Measurements from ENCODE around the gene CD59. TPM values are rescaled to one million over a fixed set of nuclear protein-coding genes. Genes with fewer than 3 reads are reported as not detected.

Gene CD59
- polyA plus RNA-seq, 2 of the 4 experiments (the other 2 are of a cell fraction) = 335 to 375 TPM

DNA sequence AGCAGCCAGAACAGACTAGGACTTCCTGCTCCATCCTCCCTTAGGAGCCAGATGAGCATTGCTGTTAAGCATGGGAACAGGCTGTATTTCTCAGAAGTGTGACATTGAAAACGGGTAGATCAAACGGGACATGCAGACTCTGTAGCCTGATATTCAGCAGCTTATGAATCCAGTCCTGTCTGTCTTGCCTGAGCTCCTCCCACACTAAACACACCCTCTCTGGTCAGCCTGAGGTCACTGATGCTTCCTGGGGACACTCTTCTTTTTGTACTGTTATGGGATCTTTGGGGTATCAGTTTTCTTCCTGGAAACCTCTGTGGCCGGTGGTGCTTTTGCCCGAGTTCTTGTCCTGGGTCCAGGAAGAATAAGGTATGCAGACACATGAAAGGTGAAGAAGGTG lies 71.4 kb downstream of the CD59 start:
- ChIA-PET CTCF (no interaction called here), POLR2A (no interaction called here)
- FAIRE-seq (no peak), DNase-seq (ENCODE audit: low read depth in 1 of 2, low spot score in 1 of 2) (no peak), ATAC-seq (no peak)
- Histone ChIP-seq H3K9me3 (no peaks in the 10 kb centered on the region), H3K4me2 (no peak overlapping the region), H3K4me1 (no peaks in the 10 kb centered on the region), H3K27ac (no peak overlapping the region), H3K4me3 (no peak overlapping the region)
- 91% methylated on average over 4 of the region's 4 CpGs for WGBS (ENCODE audit: missing lambda C conversion rate)
- TF ChIP-seq SREBF2 (IDR thresholded peaks at IDR 0.05) = no peak

DNA sequence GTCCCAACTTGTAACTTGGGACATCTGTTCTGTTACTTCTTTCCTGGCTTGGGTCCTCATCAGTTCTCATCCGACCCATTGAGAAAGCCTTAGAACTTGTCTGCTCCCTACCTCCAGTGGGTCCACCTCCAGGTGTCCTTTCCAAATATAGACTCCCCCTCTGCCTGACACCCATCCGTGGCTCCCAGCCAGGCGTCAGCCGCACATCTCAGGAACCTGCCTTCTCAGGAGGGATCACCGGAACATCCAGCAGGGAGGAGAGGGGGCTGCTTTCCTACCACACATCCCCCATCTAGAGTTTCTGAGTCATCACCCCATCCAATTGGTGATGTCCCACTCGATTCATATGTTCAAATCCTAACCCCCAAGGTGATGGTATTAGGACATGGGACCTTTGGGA lies 72.1 kb downstream of the CD59 start:
- ChIA-PET POLR2A (no interaction called here), CTCF (no interaction called here)
- Histone ChIP-seq H3K4me2 (no peak overlapping the region), H3K4me1 (no peaks in the 10 kb centered on the region), H3K27ac (no peak overlapping the region), H3K9me3 (no peaks in the 10 kb centered on the region), H3K4me3 (no peak overlapping the region)
- DNase-seq (ENCODE audit: low read depth in 1 of 2, low spot score in 1 of 2) (no peak), ATAC-seq (no peak), FAIRE-seq (no peak)
- 74% methylated on average over 6 of the region's 6 CpGs for WGBS (ENCODE audit: missing lambda C conversion rate)
- TF ChIP-seq, protein P1, sequence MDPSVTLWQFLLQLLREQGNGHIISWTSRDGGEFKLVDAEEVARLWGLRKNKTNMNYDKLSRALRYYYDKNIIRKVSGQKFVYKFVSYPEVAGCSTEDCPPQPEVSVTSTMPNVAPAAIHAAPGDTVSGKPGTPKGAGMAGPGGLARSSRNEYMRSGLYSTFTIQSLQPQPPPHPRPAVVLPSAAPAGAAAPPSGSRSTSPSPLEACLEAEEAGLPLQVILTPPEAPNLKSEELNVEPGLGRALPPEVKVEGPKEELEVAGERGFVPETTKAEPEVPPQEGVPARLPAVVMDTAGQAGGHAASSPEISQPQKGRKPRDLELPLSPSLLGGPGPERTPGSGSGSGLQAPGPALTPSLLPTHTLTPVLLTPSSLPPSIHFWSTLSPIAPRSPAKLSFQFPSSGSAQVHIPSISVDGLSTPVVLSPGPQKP (IDR thresholded peaks at IDR 0.05; ENCODE audit: low read depth, low read length) = no peak
- TF ChIP-seq, protein P2, sequence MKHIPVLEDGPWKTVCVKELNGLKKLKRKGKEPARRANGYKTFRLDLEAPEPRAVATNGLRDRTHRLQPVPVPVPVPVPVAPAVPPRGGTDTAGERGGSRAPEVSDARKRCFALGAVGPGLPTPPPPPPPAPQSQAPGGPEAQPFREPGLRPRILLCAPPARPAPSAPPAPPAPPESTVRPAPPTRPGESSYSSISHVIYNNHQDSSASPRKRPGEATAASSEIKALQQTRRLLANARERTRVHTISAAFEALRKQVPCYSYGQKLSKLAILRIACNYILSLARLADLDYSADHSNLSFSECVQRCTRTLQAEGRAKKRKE (CRISPR knock-in tag; IDR thresholded peaks at IDR 0.05; ENCODE audit: low read depth) = no peak
- TF ChIP-seq, protein P3, sequence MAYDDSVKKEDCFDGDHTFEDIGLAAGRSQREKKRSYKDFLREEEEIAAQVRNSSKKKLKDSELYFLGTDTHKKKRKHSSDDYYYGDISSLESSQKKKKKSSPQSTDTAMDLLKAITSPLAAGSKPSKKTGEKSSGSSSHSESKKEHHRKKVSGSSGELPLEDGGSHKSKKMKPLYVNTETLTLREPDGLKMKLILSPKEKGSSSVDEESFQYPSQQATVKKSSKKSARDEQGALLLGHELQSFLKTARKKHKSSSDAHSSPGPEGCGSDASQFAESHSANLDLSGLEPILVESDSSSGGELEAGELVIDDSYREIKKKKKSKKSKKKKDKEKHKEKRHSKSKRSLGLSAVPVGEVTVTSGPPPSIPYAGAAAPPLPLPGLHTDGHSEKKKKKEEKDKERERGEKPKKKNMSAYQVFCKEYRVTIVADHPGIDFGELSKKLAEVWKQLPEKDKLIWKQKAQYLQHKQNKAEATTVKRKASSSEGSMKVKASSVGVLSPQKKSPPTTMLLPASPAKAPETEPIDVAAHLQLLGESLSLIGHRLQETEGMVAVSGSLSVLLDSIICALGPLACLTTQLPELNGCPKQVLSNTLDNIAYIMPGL (CRISPR knock-in tag; IDR thresholded peaks at IDR 0.05; ENCODE audit: borderline replicate concordance) = no peak
- TF ChIP-seq HOXB13 (CRISPR knock-in tag; IDR thresholded peaks at IDR 0.05; ENCODE audit: low read depth) (no peak), ESRRA (IDR thresholded peaks at IDR 0.05; ENCODE audit: borderline replicate concordance, low read length) (no peak), POLR2A (IDR thresholded peaks at IDR 0.05; ENCODE audit: low read length) (no peak), CHD2 (IDR thresholded peaks at IDR 0.05; ENCODE audit: low read length, partially characterized antibody) (no peak), NR3C1 (IDR thresholded peaks at IDR 0.05) (no peak), CEBPB (IDR thresholded peaks at IDR 0.05) (no peak), JUNB (IDR thresholded peaks at IDR 0.05) (no peak), RNF2 (IDR thresholded peaks at IDR 0.05; ENCODE audit: borderline replicate concordance, low read depth) (no peak), ZC3H11A (IDR thresholded peaks at IDR 0.05) (no peak), RARB (CRISPR knock-in tag; IDR thresholded peaks at IDR 0.05) (no peak), PHF8 (IDR thresholded peaks at IDR 0.05; ENCODE audit: borderline replicate concordance, low read depth) (no peak), RAD21 (conservative IDR thresholded peaks at IDR 0.05 in 1 of 2, IDR thresholded peaks at IDR 0.05 in 1 of 2) (no peak), NPAS2 (CRISPR knock-in tag; IDR thresholded peaks at IDR 0.05; ENCODE audit: borderline replicate concordance) (no peak), GATA3 (IDR thresholded peaks at IDR 0.05; ENCODE audit: borderline replicate concordance) (no peak), MYC (IDR thresholded peaks at IDR 0.05; ENCODE audit: borderline replicate concordance, low read length) (no peak)
- TF ChIP-seq, protein P4, sequence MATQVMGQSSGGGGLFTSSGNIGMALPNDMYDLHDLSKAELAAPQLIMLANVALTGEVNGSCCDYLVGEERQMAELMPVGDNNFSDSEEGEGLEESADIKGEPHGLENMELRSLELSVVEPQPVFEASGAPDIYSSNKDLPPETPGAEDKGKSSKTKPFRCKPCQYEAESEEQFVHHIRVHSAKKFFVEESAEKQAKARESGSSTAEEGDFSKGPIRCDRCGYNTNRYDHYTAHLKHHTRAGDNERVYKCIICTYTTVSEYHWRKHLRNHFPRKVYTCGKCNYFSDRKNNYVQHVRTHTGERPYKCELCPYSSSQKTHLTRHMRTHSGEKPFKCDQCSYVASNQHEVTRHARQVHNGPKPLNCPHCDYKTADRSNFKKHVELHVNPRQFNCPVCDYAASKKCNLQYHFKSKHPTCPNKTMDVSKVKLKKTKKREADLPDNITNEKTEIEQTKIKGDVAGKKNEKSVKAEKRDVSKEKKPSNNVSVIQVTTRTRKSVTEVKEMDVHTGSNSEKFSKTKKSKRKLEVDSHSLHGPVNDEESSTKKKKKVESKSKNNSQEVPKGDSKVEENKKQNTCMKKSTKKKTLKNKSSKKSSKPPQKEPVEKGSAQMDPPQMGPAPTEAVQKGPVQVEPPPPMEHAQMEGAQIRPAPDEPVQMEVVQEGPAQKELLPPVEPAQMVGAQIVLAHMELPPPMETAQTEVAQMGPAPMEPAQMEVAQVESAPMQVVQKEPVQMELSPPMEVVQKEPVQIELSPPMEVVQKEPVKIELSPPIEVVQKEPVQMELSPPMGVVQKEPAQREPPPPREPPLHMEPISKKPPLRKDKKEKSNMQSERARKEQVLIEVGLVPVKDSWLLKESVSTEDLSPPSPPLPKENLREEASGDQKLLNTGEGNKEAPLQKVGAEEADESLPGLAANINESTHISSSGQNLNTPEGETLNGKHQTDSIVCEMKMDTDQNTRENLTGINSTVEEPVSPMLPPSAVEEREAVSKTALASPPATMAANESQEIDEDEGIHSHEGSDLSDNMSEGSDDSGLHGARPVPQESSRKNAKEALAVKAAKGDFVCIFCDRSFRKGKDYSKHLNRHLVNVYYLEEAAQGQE (IDR thresholded peaks at IDR 0.05) = no peak
- TF ChIP-seq, protein P5, sequence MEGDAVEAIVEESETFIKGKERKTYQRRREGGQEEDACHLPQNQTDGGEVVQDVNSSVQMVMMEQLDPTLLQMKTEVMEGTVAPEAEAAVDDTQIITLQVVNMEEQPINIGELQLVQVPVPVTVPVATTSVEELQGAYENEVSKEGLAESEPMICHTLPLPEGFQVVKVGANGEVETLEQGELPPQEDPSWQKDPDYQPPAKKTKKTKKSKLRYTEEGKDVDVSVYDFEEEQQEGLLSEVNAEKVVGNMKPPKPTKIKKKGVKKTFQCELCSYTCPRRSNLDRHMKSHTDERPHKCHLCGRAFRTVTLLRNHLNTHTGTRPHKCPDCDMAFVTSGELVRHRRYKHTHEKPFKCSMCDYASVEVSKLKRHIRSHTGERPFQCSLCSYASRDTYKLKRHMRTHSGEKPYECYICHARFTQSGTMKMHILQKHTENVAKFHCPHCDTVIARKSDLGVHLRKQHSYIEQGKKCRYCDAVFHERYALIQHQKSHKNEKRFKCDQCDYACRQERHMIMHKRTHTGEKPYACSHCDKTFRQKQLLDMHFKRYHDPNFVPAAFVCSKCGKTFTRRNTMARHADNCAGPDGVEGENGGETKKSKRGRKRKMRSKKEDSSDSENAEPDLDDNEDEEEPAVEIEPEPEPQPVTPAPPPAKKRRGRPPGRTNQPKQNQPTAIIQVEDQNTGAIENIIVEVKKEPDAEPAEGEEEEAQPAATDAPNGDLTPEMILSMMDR (IDR thresholded peaks at IDR 0.05) = no peak

Measured in A549 (cell line).